HUES48 (cell line): ENCODE results near the gene ORM1.

Experiments used
- H3K27ac ChIP-seq: one replicate; pipeline ENCODE4 v1.7.0; 2013; ENCODE audit warnings: low read depth, low read length, inconsistent platforms
- H3K27me3 ChIP-seq: 2 replicates; pipeline ENCODE4 v1.6.1; 2013; ENCODE audit warnings: mild to moderate bottlenecking, low read length; ENCODE audit not compliant: control insufficient read depth, insufficient read depth
- H3K36me3 ChIP-seq: 2 replicates; pipeline ENCODE4 v1.6.1; 2013; ENCODE audit warnings: low read length; ENCODE audit not compliant: control insufficient read depth, insufficient read depth
- H3K4me1 ChIP-seq: 2 replicates; pipeline ENCODE4 v1.6.1; 2013; ENCODE audit warnings: mild to moderate bottlenecking, low read length; ENCODE audit not compliant: control insufficient read depth, insufficient read depth
- H3K4me3 ChIP-seq: 2 replicates; pipeline ENCODE4 v1.5.1; 2013; ENCODE audit warnings: mild to moderate bottlenecking, low read depth, low read length
- H3K9ac ChIP-seq: 2 replicates; pipeline ENCODE4 v1.6.1; 2013; ENCODE audit warnings: mild to moderate bottlenecking, low read depth, low read length, moderate library complexity
- H3K9me3 ChIP-seq: 2 replicates; pipeline ENCODE4 v1.6.1; 2013; ENCODE audit warnings: low read length; ENCODE audit not compliant: control insufficient read depth, insufficient read depth

The ORM1 gene

DNA sequence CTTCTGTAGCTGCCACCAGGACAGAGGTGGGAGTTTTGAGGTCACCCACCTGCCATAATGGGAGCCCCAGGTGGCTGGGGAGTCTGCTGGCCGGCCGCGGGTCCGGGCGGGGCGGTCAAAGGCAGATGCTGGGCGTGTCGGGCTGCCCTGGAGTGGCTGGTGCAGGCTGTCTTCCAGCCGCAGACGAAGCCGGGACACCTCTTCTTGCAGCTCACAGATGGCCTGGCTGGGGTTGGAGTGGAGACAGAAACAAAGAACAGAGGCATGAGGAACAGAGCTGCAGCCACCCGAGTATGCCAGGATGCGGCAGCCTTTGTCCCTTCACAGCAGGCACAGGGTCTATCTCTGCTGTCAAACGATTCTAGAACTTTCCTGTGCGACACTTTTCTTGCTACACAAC is 24.8 kb downstream of the ORM1 start:
- Histone ChIP-seq H3K9ac (no peak overlapping the region), H3K36me3 (peaks cover 75% of the 10 kb centered on the region), H3K9me3 (no peaks in the 10 kb centered on the region), H3K27me3 (no peaks in the 10 kb centered on the region), H3K4me1 (peaks cover 11% of the 10 kb centered on the region), H3K27ac (no peak overlapping the region), H3K4me3 (no peak overlapping the region)

DNA sequence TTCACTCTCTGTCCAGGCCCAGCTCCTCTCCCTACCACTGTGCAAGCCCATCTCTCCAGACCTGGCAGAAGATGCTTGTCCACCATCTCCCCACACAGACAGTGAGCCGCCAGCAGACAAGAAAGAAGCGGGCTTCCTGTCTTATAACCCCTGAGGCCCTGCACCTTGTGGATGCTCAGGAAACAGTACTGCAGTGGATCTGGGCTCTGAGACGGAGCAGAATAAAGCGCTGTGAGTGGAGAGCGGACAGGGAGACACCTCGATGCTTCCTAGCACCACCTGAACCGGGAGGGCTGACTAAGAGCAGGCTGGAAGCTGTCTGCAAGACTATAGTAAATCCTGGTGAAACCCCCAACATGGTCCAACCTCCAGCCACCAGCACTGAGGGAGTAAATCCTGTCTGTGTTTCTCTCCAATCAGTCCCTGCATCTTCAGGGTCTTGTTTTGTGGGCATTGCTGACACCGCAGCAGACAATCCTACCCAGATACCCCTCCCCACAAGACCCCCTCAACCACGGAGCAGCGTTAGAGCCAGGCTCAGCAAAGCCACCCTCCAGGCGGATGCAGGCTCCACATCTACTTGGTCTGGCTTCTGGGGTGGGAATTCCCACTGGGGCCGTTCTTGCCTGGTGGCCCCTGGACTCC is 25.5 kb downstream of the ORM1 start:
- Histone ChIP-seq H3K9ac (no peak overlapping the region), H3K27ac (peak overlapping the region; percentile 37), H3K36me3 (peaks cover 73% of the 10 kb centered on the region)

GRCh38 chr9:114348906-114349482 is 26.1 kb downstream of the ORM1 start:
- H3K9me3 ChIP-seq = no peaks in the 10 kb centered on the region
- H3K27me3 ChIP-seq = no peaks in the 10 kb centered on the region
- peak overlapping the region; percentile 76 for H3K27ac ChIP-seq
- H3K4me1 ChIP-seq = peaks cover 11% of the 10 kb centered on the region
- H3K4me3 ChIP-seq = no peak overlapping the region
- H3K9ac ChIP-seq = 0 out of 2 replicates have a peak overlapping the region, but pooled peaks have one; percentile 18
- H3K36me3 ChIP-seq = peaks cover 71% of the 10 kb centered on the region

More for the DNA sequence above, 25.5 kb downstream of the ORM1 start:
- Histone ChIP-seq H3K9me3 (no peaks in the 10 kb centered on the region), H3K27me3 (no peaks in the 10 kb centered on the region), H3K4me3 (no peak overlapping the region), H3K4me1 (peaks cover 11% of the 10 kb centered on the region)

DNA sequence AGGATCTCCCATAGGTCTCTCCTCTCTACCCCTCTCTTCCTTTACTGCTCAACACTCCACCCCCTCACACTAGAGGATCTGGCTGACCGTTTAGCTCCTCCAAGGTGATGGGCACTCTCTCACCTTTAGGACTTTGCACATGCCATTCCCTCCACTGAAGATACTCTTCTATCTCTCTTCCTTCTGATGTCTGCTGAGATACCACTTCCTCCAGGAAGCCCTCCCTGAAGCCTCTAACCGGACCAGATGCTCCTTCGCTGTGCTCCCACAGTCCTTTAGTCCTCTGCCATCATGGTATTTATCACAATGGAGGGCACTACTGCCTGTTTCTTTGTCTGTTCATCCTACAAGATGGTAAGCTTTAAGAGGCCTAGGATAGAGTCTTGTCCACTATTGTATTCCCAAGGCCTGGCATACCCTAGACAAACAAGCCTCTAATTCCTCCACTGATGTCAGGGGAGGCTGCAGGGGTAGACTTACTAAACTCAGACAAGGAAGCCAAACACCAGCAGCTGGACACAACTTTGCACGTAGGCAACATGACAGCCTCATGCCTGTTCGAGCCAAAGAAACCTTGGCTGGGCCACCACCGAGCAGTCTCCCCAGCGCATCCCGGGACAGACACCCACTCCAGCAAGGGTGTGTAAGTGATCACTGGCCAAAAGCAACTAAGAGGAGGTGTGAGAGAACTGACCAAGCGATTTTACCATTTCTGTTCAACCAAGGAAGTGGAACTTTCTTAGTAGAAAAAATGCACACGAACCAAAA is 27.0 kb downstream of the ORM1 start:
- Histone ChIP-seq H3K4me3 (no peak overlapping the region), H3K27me3 (no peaks in the 10 kb centered on the region), H3K4me1 (peaks cover 11% of the 10 kb centered on the region), H3K9me3 (no peaks in the 10 kb centered on the region), H3K9ac (no peak overlapping the region), H3K36me3 (peaks cover 70% of the 10 kb centered on the region), H3K27ac (peak overlapping the region; percentile 76)

GRCh38 chr9:114350636-114351401 is 27.9 kb downstream of the ORM1 start:
- Histone ChIP-seq H3K9ac (no peak overlapping the region), H3K36me3 (peaks cover 69% of the 10 kb centered on the region), H3K27ac (no peak overlapping the region)

GRCh38 chr9:114351932-114352331 is 29.0 kb downstream of the ORM1 start:
- Histone ChIP-seq H3K9me3 (no peaks in the 10 kb centered on the region), H3K36me3 (peaks cover 69% of the 10 kb centered on the region), H3K4me1 (peaks cover 11% of the 10 kb centered on the region), H3K27me3 (no peaks in the 10 kb centered on the region), H3K9ac (no peak overlapping the region), H3K27ac (no peak overlapping the region), H3K4me3 (no peak overlapping the region)

More at GRCh38 chr9:114350636-114351401, 27.9 kb downstream of the ORM1 start:
- Histone ChIP-seq H3K4me3 (no peak overlapping the region), H3K4me1 (peaks cover 11% of the 10 kb centered on the region), H3K9me3 (no peaks in the 10 kb centered on the region), H3K27me3 (no peaks in the 10 kb centered on the region)

DNA sequence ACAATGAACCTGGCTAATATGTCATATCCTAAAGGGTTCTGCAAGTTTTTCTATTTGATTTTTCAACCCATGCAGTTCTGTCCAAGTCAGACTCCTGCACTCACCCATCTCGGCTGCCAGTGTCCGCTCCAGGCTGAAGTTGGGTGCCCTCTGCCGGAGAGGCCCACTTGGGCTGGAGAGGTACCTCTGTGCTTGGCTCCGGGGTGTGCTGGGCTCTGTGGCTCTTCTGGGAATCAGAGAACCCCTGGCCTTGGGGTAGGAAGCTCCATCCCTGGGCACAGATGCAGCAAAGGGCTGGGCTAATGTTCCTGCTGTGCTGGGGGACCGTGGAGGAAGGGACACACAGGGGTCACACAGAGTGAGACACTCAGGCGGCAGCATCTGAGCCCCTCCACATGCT is 32.9 kb downstream of the ORM1 start:
- H3K9ac ChIP-seq = no peak overlapping the region
- H3K27ac ChIP-seq = no peak overlapping the region
- H3K4me3 ChIP-seq = no peak overlapping the region
- H3K27me3 ChIP-seq = no peaks in the 10 kb centered on the region
- no peaks in the 10 kb centered on the region for H3K9me3 ChIP-seq
- peaks cover 79% of the 10 kb centered on the region for H3K36me3 ChIP-seq
- H3K4me1 ChIP-seq = no peaks in the 10 kb centered on the region

- Histone ChIP-seq H3K36me3 (peaks cover 81% of the 10 kb centered on the region), H3K9me3 (no peaks in the 10 kb centered on the region), H3K4me3 (no peak overlapping the region), H3K4me1 (no peaks in the 10 kb centered on the region), H3K9ac (no peak overlapping the region), H3K27me3 (no peaks in the 10 kb centered on the region), H3K27ac (no peak overlapping the region)
These were observed 33.9 kb downstream of the ORM1 start for GRCh38 chr9:114356792-114357191.

DNA sequence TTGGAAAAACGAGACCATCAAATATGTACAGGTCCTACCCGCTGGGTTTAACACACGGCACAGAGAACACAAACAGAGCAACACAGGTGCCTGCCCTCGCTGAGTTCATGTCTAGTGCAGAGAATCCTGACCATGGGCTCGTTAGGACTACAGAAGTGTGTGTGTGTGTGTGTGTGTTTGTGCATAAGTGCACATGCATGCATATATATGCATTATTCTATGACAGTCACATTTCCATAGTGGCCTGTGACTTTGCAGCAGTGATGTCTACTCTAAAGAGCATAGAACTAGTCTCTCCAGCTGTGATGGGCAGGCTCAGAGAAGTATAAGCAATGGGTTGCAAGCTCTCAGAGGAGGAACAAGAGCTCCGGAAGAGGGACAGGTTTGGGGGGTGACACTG is 34.5 kb downstream of the ORM1 start:
- no peak overlapping the region for H3K9ac ChIP-seq
- H3K4me1 ChIP-seq = no peaks in the 10 kb centered on the region
- peaks cover 80% of the 10 kb centered on the region for H3K36me3 ChIP-seq
- H3K4me3 ChIP-seq = no peak overlapping the region
- no peak overlapping the region for H3K27ac ChIP-seq
- H3K9me3 ChIP-seq = no peaks in the 10 kb centered on the region
- no peaks in the 10 kb centered on the region for H3K27me3 ChIP-seq

GRCh38 chr9:114357911-114358328 is 35.0 kb downstream of the ORM1 start:
- no peak overlapping the region for H3K9ac ChIP-seq
- H3K36me3 ChIP-seq = peaks cover 78% of the 10 kb centered on the region
- no peaks in the 10 kb centered on the region for H3K4me1 ChIP-seq
- no peaks in the 10 kb centered on the region for H3K27me3 ChIP-seq
- no peak overlapping the region for H3K4me3 ChIP-seq
- H3K9me3 ChIP-seq = no peaks in the 10 kb centered on the region
- H3K27ac ChIP-seq = no peak overlapping the region
